Endothelial cell (in vitro differentiated cells): ENCODE results near the gene CFAP58. TPM values are rescaled to one million over a fixed set of nuclear protein-coding genes. Genes with fewer than 3 reads are reported as not detected.
A peak's percentile ranks its signal among the peaks of the same experiment; 100 is the strongest.

ENCODE experiments used
- DNase-seq: peaks from one replicate; pipeline ENCODE4 v3.0.0; 2021; ENCODE audit warnings: low spot score
- H3K27ac Mint-ChIP-seq: one replicate; pipeline ENCODE4 v1.8.0; 2021; ENCODE audit warnings: mixed read lengths, inconsistent platforms; ENCODE audit not compliant: unreplicated experiment
- H3K27me3 Mint-ChIP-seq: one replicate; pipeline ENCODE4 v1.8.0; 2021; ENCODE audit warnings: mild to moderate bottlenecking, moderate library complexity, mixed read lengths, inconsistent platforms; ENCODE audit not compliant: unreplicated experiment
- H3K36me3 Mint-ChIP-seq: one replicate; pipeline ENCODE4 v1.8.0; 2021; ENCODE audit warnings: mild to moderate bottlenecking, low read depth, mixed read lengths, inconsistent platforms; ENCODE audit not compliant: unreplicated experiment
- H3K4me1 Mint-ChIP-seq: one replicate; pipeline ENCODE4 v1.8.0; 2021; ENCODE audit warnings: mild to moderate bottlenecking, mixed read lengths, inconsistent platforms; ENCODE audit not compliant: unreplicated experiment
- H3K4me3 Mint-ChIP-seq: one replicate; pipeline ENCODE4 v1.8.0; 2021; ENCODE audit warnings: mild to moderate bottlenecking, mixed read lengths, inconsistent platforms; ENCODE audit not compliant: unreplicated experiment
- H3K9me3 Mint-ChIP-seq: one replicate; pipeline ENCODE4 v1.8.0; 2021; ENCODE audit warnings: mixed read lengths, inconsistent platforms; ENCODE audit not compliant: unreplicated experiment
- total RNA-seq: library from RNA; stranded (reverse); fragmentation: NEBNext Ultra II Directional; extraction: Animal tissue kit (Norgen Biotek cat#: 25700); gene quantifications from one replicate; pipeline ENCODE4 v1.2.1, GENCODE V29; 2021; ENCODE audit not compliant: unreplicated experiment
- TF ChIP-seq, protein P1 (sequence below): fragments of 200-600 bp; sonication (generic); IDR thresholded peaks from one replicate; pipeline ENCODE4 v1.5.0; 2021; ENCODE audit warnings: antibody characterized with exemption; ENCODE audit not compliant: unreplicated experiment

The CFAP58 gene
- total RNA-seq, 1 donor from 2014 or later, result 0.28 TPM

DNA sequence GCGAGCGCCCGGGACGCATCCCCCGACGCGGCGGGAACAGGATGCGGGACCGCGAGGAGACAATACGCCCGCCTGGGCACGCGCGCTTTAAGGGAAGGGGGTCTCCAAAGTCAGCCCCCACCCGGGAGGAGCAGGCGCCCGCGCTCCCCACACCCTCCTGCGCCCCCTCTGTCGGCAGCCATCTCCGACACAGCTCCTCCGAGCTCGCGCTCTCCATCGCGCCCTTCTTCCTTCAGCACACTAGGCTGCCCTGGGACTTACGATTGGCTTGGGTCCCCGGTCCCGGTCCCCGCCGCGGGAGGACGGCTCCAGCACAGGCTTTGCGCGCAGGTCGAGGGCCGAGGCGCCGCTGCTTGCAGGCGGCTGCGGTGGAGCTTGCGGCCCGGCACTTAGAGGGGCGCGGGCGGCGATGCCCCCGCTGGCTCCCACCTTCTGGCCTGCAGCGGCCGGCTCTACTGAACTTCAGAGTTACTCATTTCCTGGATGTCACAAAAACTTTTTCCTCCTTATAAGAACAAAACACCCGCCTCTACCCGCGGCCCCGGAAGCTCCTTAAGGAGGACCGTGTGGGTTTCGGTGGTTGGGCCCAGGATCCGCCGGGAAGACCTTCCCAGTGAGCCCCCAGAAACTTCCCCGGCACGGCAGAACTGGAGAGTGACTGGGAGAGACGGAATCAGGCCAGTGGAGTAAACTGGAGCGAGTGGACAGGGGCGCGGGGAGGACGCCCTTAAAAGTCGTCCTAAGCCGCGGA, 15.5 kb upstream of the CFAP58 start, which contains the start of gene ITPRIP:
Gene ITPRIP (minus strand): TSS at position 481 of the 751 bp plus-strand sequence. CDS start 22,414 bp downstream, outside the sequence.
- Mint-ChIP-seq H3K9me3 (no peaks in the 10 kb centered on the region), H3K36me3 (peaks cover 7% of the 10 kb centered on the region), H3K4me1 (peaks cover 40% of the 10 kb centered on the region), H3K27ac (peak within 1 kb of the TSS; percentile 99), H3K4me3 (peak within 1 kb of the TSS; percentile 97), H3K27me3 (peaks cover 8% of the 10 kb centered on the region)
- DNase-seq, result peak; percentile 68
- TF ChIP-seq, protein P1, sequence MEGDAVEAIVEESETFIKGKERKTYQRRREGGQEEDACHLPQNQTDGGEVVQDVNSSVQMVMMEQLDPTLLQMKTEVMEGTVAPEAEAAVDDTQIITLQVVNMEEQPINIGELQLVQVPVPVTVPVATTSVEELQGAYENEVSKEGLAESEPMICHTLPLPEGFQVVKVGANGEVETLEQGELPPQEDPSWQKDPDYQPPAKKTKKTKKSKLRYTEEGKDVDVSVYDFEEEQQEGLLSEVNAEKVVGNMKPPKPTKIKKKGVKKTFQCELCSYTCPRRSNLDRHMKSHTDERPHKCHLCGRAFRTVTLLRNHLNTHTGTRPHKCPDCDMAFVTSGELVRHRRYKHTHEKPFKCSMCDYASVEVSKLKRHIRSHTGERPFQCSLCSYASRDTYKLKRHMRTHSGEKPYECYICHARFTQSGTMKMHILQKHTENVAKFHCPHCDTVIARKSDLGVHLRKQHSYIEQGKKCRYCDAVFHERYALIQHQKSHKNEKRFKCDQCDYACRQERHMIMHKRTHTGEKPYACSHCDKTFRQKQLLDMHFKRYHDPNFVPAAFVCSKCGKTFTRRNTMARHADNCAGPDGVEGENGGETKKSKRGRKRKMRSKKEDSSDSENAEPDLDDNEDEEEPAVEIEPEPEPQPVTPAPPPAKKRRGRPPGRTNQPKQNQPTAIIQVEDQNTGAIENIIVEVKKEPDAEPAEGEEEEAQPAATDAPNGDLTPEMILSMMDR, result no peak

DNA sequence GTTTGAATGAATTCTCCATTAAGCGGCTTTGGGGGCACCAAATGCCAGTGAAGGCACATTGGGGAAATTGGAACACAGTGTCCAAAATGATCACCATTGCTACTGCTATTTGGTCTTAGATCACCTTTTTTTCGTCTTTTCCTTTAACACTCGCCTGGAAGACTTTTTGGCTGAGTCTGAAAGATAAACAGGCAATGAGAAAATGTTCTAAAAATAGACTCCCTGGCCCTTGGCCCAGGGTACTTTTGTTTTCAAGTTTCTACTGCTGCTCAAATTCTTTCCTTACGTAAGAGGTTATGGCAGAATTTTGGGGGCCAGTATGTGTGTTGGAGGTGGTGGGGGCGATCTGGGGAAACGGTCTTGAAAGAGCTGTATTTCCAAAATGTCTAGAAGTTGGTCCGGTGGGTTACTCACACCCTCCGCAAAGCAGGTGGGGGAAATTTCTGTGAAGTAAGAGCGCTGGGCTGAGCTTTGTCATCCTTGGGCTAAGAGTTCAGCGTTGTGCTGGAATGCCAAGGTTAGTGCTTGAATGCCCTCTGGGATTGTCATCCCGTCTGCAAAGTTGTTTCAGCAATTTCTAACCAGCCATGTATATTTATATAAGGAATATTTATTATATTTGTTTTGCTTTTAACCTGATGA, 14.0 kb upstream of the CFAP58 start:
- Mint-ChIP-seq H3K9me3 (no peaks in the 10 kb centered on the region), H3K36me3 (peaks cover 4% of the 10 kb centered on the region), H3K4me1 (peaks cover 38% of the 10 kb centered on the region), H3K27ac (peak overlapping the region; percentile 67), H3K4me3 (peak overlapping the region; percentile 97), H3K27me3 (peaks cover 8% of the 10 kb centered on the region)
- TF ChIP-seq, protein P1, result no peak
- DNase-seq, result no peak

DNA sequence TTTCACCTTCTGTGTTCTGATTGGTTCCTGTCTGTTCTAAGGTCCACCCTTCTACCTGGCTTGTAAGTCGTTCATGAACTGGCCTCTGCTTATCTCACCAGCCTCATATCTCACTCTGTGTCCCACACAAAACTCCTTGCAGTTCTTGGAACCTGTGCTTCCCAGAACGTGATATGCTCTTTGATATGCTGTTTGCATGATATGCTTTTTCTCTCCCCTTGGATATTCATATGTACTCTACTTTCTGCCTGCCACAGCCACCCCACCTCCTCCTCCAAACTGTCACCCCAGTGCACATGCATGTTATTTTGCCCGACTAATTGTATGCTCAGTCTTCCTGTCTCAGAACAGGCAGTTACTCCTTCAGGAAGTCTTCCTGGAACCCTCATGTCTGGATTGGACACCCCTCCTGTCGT, 13.5 kb upstream of the CFAP58 start:
- peaks cover 4% of the 10 kb centered on the region for H3K36me3 Mint-ChIP-seq
- no peak overlapping the region for H3K4me3 Mint-ChIP-seq
- H3K27me3 Mint-ChIP-seq, result peaks cover 8% of the 10 kb centered on the region
- H3K27ac Mint-ChIP-seq, result peak overlapping the region; percentile 22
- H3K9me3 Mint-ChIP-seq, result no peaks in the 10 kb centered on the region
- no peak for DNase-seq
- TF ChIP-seq, protein P1, result no peak
- peaks cover 32% of the 10 kb centered on the region for H3K4me1 Mint-ChIP-seq

DNA sequence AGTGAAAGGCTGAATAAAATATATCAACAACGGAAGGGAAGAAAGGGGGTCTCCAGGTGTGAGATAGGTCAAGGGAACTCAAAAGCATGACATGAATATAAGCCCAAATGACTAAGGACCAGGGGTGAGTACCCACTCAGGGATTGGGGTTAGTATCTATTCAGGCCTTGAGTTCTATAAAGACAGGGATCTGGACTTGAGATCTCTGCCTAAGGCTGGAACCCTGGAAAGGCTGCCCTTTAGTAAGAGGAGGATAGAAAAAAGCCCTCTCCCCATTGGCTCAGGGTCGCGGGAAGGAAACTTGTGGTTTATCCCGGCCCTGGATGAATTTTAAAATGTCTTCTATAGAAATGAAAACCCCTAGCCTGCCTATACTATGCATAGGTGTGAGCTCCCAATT, 13.0 kb upstream of the CFAP58 start:
- TF ChIP-seq, protein P1, result no peak
- no peak for DNase-seq
- Mint-ChIP-seq H3K36me3 (peaks cover 4% of the 10 kb centered on the region), H3K27ac (no peak overlapping the region), H3K4me3 (no peak overlapping the region), H3K4me1 (peaks cover 29% of the 10 kb centered on the region), H3K27me3 (peaks cover 8% of the 10 kb centered on the region), H3K9me3 (no peaks in the 10 kb centered on the region)

DNA sequence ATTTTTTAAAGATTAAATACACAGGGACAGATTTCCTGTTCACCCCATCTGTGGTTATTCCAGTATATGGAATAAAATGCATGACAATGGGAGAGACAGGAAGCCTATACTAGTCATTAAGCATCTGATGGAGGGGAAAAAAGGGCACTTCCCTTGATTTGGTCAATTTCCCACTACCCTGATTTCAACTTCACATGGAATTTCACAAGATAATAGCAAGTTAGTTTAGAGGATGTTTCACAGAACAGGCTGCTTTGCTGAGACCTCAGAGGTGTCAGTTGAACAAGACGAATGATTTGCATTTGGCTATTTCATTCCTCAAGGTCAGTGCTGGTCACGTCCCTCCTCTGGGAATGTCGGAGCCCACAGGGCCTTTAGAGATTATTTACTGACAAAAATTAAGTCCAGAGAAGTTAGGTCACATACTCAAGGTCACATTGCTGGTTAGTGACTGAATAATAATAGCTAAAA, 10.7 kb upstream of the CFAP58 start:
- Mint-ChIP-seq H3K4me3 (no peak overlapping the region), H3K27me3 (peaks cover 9% of the 10 kb centered on the region), H3K4me1 (peaks cover 30% of the 10 kb centered on the region), H3K27ac (no peak overlapping the region), H3K9me3 (no peaks in the 10 kb centered on the region), H3K36me3 (no peaks in the 10 kb centered on the region)
- TF ChIP-seq, protein P1, result no peak
- DNase-seq, result no peak
